ENCODE measurements around the gene SMG5.
"Not testable (repeated sequence)": the region's sequence is repeated elsewhere in the genome, so short reads cannot be mapped to it uniquely, and the experiment has no call there.

Gene SMG5

GRCh38 chr1:156230473-156230837 is 52.2 kb downstream of the SMG5 start:
- TF ChIP-seq JUND (IDR thresholded peaks at IDR 0.05; ENCODE audit: low read depth) = no peak
- in situ Hi-C loops (cut with HindIII; ENCODE audit: low pct_unique_long_range_greater_than_20kb, low sequenced_read_pairs) = no loop called here
- DNase-seq (ENCODE audit: low read depth in 1 of 2, low spot score in 1 of 2) = no peak

GRCh38 chr1:156229809-156230472 is 52.7 kb downstream of the SMG5 start:
- TF ChIP-seq JUND (IDR thresholded peaks at IDR 0.05; ENCODE audit: low read depth) = no peak
- DNase-seq (ENCODE audit: low read depth in 1 of 2, low spot score in 1 of 2) = no peak
- in situ Hi-C loops (cut with HindIII; ENCODE audit: low pct_unique_long_range_greater_than_20kb, low sequenced_read_pairs) = no loop called here

GRCh38 chr1:156228501-156228900 is 54.1 kb downstream of the SMG5 start:
- in situ Hi-C loops (cut with HindIII; ENCODE audit: low pct_unique_long_range_greater_than_20kb, low sequenced_read_pairs) = no loop called here
- no peak for TF ChIP-seq JUND (IDR thresholded peaks at IDR 0.05; ENCODE audit: low read depth)
- DNase-seq (ENCODE audit: low read depth in 1 of 2, low spot score in 1 of 2) = no peak

- in situ Hi-C loops (cut with HindIII; ENCODE audit: low pct_unique_long_range_greater_than_20kb, low sequenced_read_pairs) = no loop called here
- TF ChIP-seq JUND (IDR thresholded peaks at IDR 0.05; ENCODE audit: low read depth) = no peak
- no peak for DNase-seq (ENCODE audit: low read depth in 1 of 2, low spot score in 1 of 2)
These were observed 55.8 kb downstream of the SMG5 start for GRCh38 chr1:156226782-156227181.

- no peak for DNase-seq (ENCODE audit: low read depth in 1 of 2, low spot score in 1 of 2)
- in situ Hi-C loops (cut with HindIII; ENCODE audit: low pct_unique_long_range_greater_than_20kb, low sequenced_read_pairs) = no loop called here
- TF ChIP-seq JUND (IDR thresholded peaks at IDR 0.05; ENCODE audit: low read depth) = no peak
These were observed 56.5 kb downstream of the SMG5 start for GRCh38 chr1:156226116-156226538.

GRCh38 chr1:156225677-156226014 is 57.0 kb downstream of the SMG5 start:
- DNase-seq (ENCODE audit: low read depth in 1 of 2, low spot score in 1 of 2) = no peak
- TF ChIP-seq JUND (IDR thresholded peaks at IDR 0.05; ENCODE audit: low read depth) = no peak
- in situ Hi-C loops (cut with HindIII; ENCODE audit: low pct_unique_long_range_greater_than_20kb, low sequenced_read_pairs) = no loop called here

GRCh38 chr1:156221986-156222692 is 60.5 kb downstream of the SMG5 start:
- in situ Hi-C loops (cut with HindIII; ENCODE audit: low pct_unique_long_range_greater_than_20kb, low sequenced_read_pairs) = no loop called here
- DNase-seq (ENCODE audit: low read depth in 1 of 2, low spot score in 1 of 2) = no peak
- TF ChIP-seq JUND (IDR thresholded peaks at IDR 0.05; ENCODE audit: low read depth) = no peak

GRCh38 chr1:156220226-156220625 is 62.4 kb downstream of the SMG5 start:
- in situ Hi-C loops (cut with HindIII; ENCODE audit: low pct_unique_long_range_greater_than_20kb, low sequenced_read_pairs) = no loop called here
- no peak for TF ChIP-seq JUND (IDR thresholded peaks at IDR 0.05; ENCODE audit: low read depth)

GRCh38 chr1:156217871-156218270 is 64.8 kb downstream of the SMG5 start:
- DNase-seq (ENCODE audit: low read depth in 1 of 2, low spot score in 1 of 2) = no peak
- in situ Hi-C loops (cut with HindIII; ENCODE audit: low pct_unique_long_range_greater_than_20kb, low sequenced_read_pairs) = no loop called here
- no peak for TF ChIP-seq JUND (IDR thresholded peaks at IDR 0.05; ENCODE audit: low read depth)

More at GRCh38 chr1:156220226-156220625, 62.4 kb downstream of the SMG5 start:
- no peak for DNase-seq (ENCODE audit: low read depth in 1 of 2, low spot score in 1 of 2)

GRCh38 chr1:156216361-156217086 is 66.1 kb downstream of the SMG5 start:
- DNase-seq (ENCODE audit: low read depth in 1 of 2, low spot score in 1 of 2); in situ Hi-C loops (cut with HindIII; ENCODE audit: low pct_unique_long_range_greater_than_20kb, low sequenced_read_pairs): not testable (repeated sequence)

- no peak for TF ChIP-seq JUND (IDR thresholded peaks at IDR 0.05; ENCODE audit: low read depth)
- DNase-seq (ENCODE audit: low read depth in 1 of 2, low spot score in 1 of 2) = no peak
These were observed 68.4 kb downstream of the SMG5 start for GRCh38 chr1:156214024-156214748.

GRCh38 chr1:156213644-156213966 is 69.0 kb downstream of the SMG5 start:
- in situ Hi-C loops (cut with HindIII; ENCODE audit: low pct_unique_long_range_greater_than_20kb, low sequenced_read_pairs) = no loop called here
- DNase-seq (ENCODE audit: low read depth in 1 of 2, low spot score in 1 of 2) = no peak
- no peak for TF ChIP-seq JUND (IDR thresholded peaks at IDR 0.05; ENCODE audit: low read depth)

More at GRCh38 chr1:156214024-156214748, 68.4 kb downstream of the SMG5 start:
- in situ Hi-C loops (cut with HindIII; ENCODE audit: low pct_unique_long_range_greater_than_20kb, low sequenced_read_pairs) = no loop called here

Data from T47D (cell line).